Liver (tissue), 9 donors: ENCODE measurements around the gene MVB12B. TPM values are rescaled to one million over a fixed set of nuclear protein-coding genes. Genes with fewer than 3 reads are reported as not detected.
A peak's percentile ranks its signal among the peaks of the same experiment; 100 is the strongest.

ENCODE experiments used
- DNase-seq: peaks from one replicate; pipeline ENCODE4 v3.0.0-alpha.2; 2017; ENCODE audit warnings: low spot score
- H3K27ac ChIP-seq, 2 donors: one replicate each; pipeline ENCODE4 v1.7.0; 2013; ENCODE audit warnings: inconsistent platforms in 2 of 2, low read length in 2 of 2, control low read depth in 1 of 2, low read depth in 1 of 2, mild to moderate bottlenecking in 1 of 2
- H3K27me3 ChIP-seq, 4 donors: one replicate each; pipeline versions ENCODE4 v1.6.1 to v1.7.0; 2013; ENCODE audit warnings: low read length in 3 of 4, inconsistent platforms in 1 of 4, mild to moderate bottlenecking in 1 of 4, moderate library complexity in 1 of 4; ENCODE audit not compliant: control insufficient read depth in 4 of 4, insufficient read depth in 4 of 4
- H3K36me3 ChIP-seq, 4 donors: one replicate each; pipeline versions ENCODE4 v1.6.1 to v1.7.0; 2013; ENCODE audit warnings: low read length in 3 of 4, mild to moderate bottlenecking in 3 of 4, low read depth in 1 of 4, moderate library complexity in 1 of 4; ENCODE audit not compliant: control insufficient read depth in 4 of 4, insufficient read depth in 3 of 4
- H3K4me1 ChIP-seq, 4 donors: one replicate each; pipeline versions ENCODE4 v1.6.1 to v1.7.0; 2013; ENCODE audit warnings: low read length in 3 of 4, mild to moderate bottlenecking in 3 of 4, moderate library complexity in 1 of 4; ENCODE audit not compliant: control insufficient read depth in 4 of 4, insufficient read depth in 4 of 4
- H3K4me3 ChIP-seq, 3 donors: one replicate each; pipeline versions ENCODE4 v1.6.1 to v1.7.0; 2013; ENCODE audit warnings: low read length in 3 of 3, control low read depth in 1 of 3, low read depth in 1 of 3, mild to moderate bottlenecking in 1 of 3
- H3K9ac ChIP-seq, 2 donors: one replicate each; pipeline ENCODE4 v1.7.0; 2013; ENCODE audit warnings: low read length in 2 of 2, mild to moderate bottlenecking in 2 of 2, moderate library complexity in 2 of 2, control low read depth in 1 of 2, low read depth in 1 of 2
- H3K9me3 ChIP-seq, 4 donors: one replicate each; pipeline versions ENCODE4 v1.6.1 to v1.7.0; 2013; ENCODE audit warnings: low read length in 3 of 4; ENCODE audit not compliant: control insufficient read depth in 4 of 4
- FOXA1 ChIP-seq: IDR thresholded peaks from 2 replicates; pipeline ENCODE4 v1.6.1; 2016; ENCODE audit warnings: antibody characterized with exemption
- FOXA2 ChIP-seq: IDR thresholded peaks from 2 replicates; pipeline ENCODE4 v1.6.1; 2016; ENCODE audit warnings: antibody characterized with exemption
- GABPA ChIP-seq, 2 donors: IDR thresholded peaks in 1 of 2; conservative IDR thresholded peaks in 1 of 2; 2 replicates each; pipeline ENCODE4 v1.6.1; 2016; ENCODE audit warnings: antibody characterized with exemption in 2 of 2, mild to moderate bottlenecking in 1 of 2, moderate library complexity in 1 of 2
- HNF4A ChIP-seq, 2 donors: conservative IDR thresholded peaks; 2 replicates each; pipeline ENCODE4 v1.6.1; 2016; ENCODE audit warnings: antibody characterized with exemption in 2 of 2, mild to moderate bottlenecking in 2 of 2
- MAX ChIP-seq: IDR thresholded peaks from 2 replicates; pipeline ENCODE4 v1.6.1; 2016; ENCODE audit warnings: antibody characterized with exemption
- NR2F2 ChIP-seq: IDR thresholded peaks from 2 replicates; pipeline ENCODE4 v1.6.1; 2016; ENCODE audit warnings: antibody characterized with exemption
- RAD21 ChIP-seq, 2 donors: IDR thresholded peaks; 2 replicates each; pipeline ENCODE4 v1.6.1; 2016; ENCODE audit warnings: antibody characterized with exemption in 2 of 2, mild to moderate bottlenecking in 2 of 2
- REST ChIP-seq: IDR thresholded peaks from 2 replicates; pipeline ENCODE4 v1.6.1; 2016; ENCODE audit warnings: antibody characterized with exemption, mild to moderate bottlenecking
- RXRA ChIP-seq, 2 donors: IDR thresholded peaks; 2 replicates each; pipeline ENCODE4 v1.6.1; 2017 to 2018; ENCODE audit warnings: antibody characterized with exemption in 2 of 2, mild to moderate bottlenecking in 1 of 2
- WGBS: extraction: QIAGEN DNeasy Blood & Tissue Kit; methylation state at CpG from one replicate; pipeline ENCODE4 v1.1.7; 2013; 5-methylcytosine and 5-hydroxymethylcytosine counted together
- polyA plus RNA-seq, 2 donors: library from polyadenylated mRNA; stranded (reverse) in 1 of 2; unstranded in 1 of 2; fragments of 200-250 nt in 1 of 2; fragments of >200 nt in 1 of 2; fragmentation: Nextera tagmentation in 1 of 2; extraction: Ambion mirVana in 1 of 2; gene quantifications; one replicate each; pipeline versions ENCODE4 v1.2.1 to v1.2.3, GENCODE V29; 2013 to 2015
- total RNA-seq, 2 donors: library from RNA; depleted of rRNA; stranded (reverse); fragments of >200 nt; gene quantifications; one replicate each; pipeline ENCODE4 v1.2.3, GENCODE V29; 2014
- TF ChIP-seq, protein P1 (sequence below): IDR thresholded peaks from 2 replicates; pipeline ENCODE4 v1.6.1; 2016; ENCODE audit warnings: antibody characterized with exemption
- TF ChIP-seq, protein P2 (sequence below): fragments of 150-350 bp; IDR thresholded peaks from 2 replicates; pipeline ENCODE4 v1.5.1; 2017; ENCODE audit warnings: improper control_type of control experiment, low read depth, low read length; ENCODE audit not compliant: missing input control
- donor health status: healthy.
- donor health status: healthy.
- donor health status: healthy.
- donor health status: healthy.
- donor health status: healthy.

The MVB12B gene
- total and polyA plus RNA-seq, 4 donors: 5.3 to 12.4 (median 8.4) TPM

DNA sequence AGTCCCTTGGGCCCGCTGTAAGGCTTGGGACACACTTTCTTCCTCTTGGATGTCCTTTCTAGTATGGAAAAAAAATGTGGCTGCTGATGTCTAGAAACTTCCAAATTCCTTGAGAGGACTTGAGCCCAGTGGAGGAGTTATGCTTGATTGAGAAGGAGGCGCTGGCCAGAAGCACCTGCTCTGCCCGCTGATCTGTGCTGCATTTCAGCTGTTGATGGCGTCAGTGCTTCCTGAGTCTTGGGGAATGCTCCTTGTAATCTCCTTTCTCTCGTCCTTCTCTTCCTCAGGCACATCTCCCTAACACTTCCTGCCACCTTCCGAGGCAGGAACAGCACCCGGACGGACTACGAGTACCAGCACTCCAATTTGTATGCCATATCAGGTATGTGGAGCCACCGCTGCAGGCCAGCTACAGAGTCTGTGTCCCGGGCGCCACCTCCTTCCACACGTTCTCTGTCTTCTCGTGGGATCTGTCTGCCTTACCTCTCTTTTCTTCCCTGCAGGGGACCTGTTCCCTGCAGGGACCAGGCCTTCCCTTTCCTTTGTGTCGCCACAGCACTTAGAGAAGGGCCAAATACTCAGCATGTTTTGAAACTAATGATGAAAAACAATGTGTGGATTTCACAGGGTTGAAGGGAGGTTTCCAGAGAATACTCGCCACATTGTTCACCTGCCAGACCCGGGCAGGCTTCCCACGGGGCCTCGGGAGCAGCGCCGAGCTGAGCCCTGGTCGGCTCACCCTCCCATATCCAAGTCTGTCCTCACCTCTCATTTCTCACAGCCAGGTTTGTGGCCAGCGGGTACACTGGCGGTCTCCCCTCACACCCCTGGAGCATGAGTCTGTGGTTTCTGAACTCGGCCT lies 95.2 kb downstream of the MVB12B start:
- Histone ChIP-seq H3K4me1 (no peaks in the 10 kb centered on the region), H3K4me3 (no peak overlapping the region), H3K27ac (no peak overlapping the region), H3K36me3 (peaks cover 5 to 18% (median 13%) of the 10 kb centered on the region in 4 donors), H3K9ac (no peak overlapping the region), H3K9me3 (no peaks in the 10 kb centered on the region), H3K27me3 (no peaks in the 10 kb centered on the region)
- no peak for DNase-seq
- WGBS: 91% methylated on average over 25 of the region's 25 CpGs
- TF ChIP-seq NR2F2 (no peak), HNF4A (conservative IDR thresholded peaks at IDR 0.05) (no peak), MAX (no peak), FOXA1 (no peak), RXRA (IDR thresholded peaks at IDR 0.05) (no peak)
- TF ChIP-seq, protein P1, sequence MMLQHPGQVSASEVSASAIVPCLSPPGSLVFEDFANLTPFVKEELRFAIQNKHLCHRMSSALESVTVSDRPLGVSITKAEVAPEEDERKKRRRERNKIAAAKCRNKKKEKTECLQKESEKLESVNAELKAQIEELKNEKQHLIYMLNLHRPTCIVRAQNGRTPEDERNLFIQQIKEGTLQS: no peak

GRCh38 chr9:126423142-126423915 lies 96.7 kb downstream of the MVB12B start:
- Histone ChIP-seq H3K36me3 (peaks cover 5 to 18% (median 11%) of the 10 kb centered on the region in 4 donors), H3K27me3 (no peaks in the 10 kb centered on the region), H3K4me1 (no peaks in the 10 kb centered on the region), H3K9ac (no peak overlapping the region), H3K9me3 (no peaks in the 10 kb centered on the region), H3K27ac (no peak overlapping the region), H3K4me3 (no peak overlapping the region)
- 90% methylated on average over 10 of the region's 10 CpGs for WGBS
- peak; percentile 5 for DNase-seq
- TF ChIP-seq FOXA1: no peak
- no peak for TF ChIP-seq MAX
- no peak for TF ChIP-seq FOXA2
- TF ChIP-seq RAD21 (IDR thresholded peaks at IDR 0.05): no peak
- TF ChIP-seq, protein P2, sequence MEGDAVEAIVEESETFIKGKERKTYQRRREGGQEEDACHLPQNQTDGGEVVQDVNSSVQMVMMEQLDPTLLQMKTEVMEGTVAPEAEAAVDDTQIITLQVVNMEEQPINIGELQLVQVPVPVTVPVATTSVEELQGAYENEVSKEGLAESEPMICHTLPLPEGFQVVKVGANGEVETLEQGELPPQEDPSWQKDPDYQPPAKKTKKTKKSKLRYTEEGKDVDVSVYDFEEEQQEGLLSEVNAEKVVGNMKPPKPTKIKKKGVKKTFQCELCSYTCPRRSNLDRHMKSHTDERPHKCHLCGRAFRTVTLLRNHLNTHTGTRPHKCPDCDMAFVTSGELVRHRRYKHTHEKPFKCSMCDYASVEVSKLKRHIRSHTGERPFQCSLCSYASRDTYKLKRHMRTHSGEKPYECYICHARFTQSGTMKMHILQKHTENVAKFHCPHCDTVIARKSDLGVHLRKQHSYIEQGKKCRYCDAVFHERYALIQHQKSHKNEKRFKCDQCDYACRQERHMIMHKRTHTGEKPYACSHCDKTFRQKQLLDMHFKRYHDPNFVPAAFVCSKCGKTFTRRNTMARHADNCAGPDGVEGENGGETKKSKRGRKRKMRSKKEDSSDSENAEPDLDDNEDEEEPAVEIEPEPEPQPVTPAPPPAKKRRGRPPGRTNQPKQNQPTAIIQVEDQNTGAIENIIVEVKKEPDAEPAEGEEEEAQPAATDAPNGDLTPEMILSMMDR: no peak
- TF ChIP-seq REST: no peak
- no peak for TF ChIP-seq GABPA (IDR thresholded peaks at IDR 0.05 in 1 of 2, conservative IDR thresholded peaks at IDR 0.05 in 1 of 2)
